WERI-Rb-1 (cell line): ENCODE measurements around the gene HS3ST5.

Experiments used
- DNase-seq: peaks from one replicate; pipeline ENCODE4 v3.0.0-alpha.2; 2020
- H3K27ac ChIP-seq: fragments of 250-450 bp; sonication (Bioruptor Pico); 2 replicates; pipeline ENCODE4 v1.5.1; 2020; ENCODE audit warnings: mild to moderate bottlenecking, moderate library complexity
- H3K27me3 ChIP-seq: fragments of 250-450 bp; sonication (Bioruptor Pico); 2 replicates; pipeline ENCODE4 v1.5.1; 2021; ENCODE audit warnings: mild to moderate bottlenecking, low read depth, moderate library complexity; ENCODE audit not compliant: insufficient read depth, severe bottlenecking
- H3K36me3 ChIP-seq: fragments of 250-450 bp; sonication (Bioruptor Pico); 2 replicates; pipeline ENCODE4 v1.5.1; 2020; ENCODE audit warnings: mild to moderate bottlenecking, moderate library complexity
- H3K4me3 ChIP-seq: 2 replicates; pipeline ENCODE4 v1.5.1; 2011; ENCODE audit warnings: low read depth, mild to moderate bottlenecking, control low read depth, low read length
- H3K9me3 ChIP-seq: fragments of 250-450 bp; sonication (Bioruptor Pico); 2 replicates; pipeline ENCODE4 v1.5.1; 2021; ENCODE audit warnings: mild to moderate bottlenecking, moderate library complexity; ENCODE audit not compliant: severe bottlenecking
- CTCF ChIP-seq: IDR thresholded peaks from 2 replicates; pipeline ENCODE4 v1.5.1; 2011; ENCODE audit warnings: low read depth, mild to moderate bottlenecking, control low read depth, inconsistent platforms, low read length

Gene HS3ST5

GRCh38 chr6:114068116-114068515 lies 274.7 kb downstream of the HS3ST5 start:
- H3K9me3 ChIP-seq: no peaks in the 10 kb centered on the region
- H3K27ac ChIP-seq: no peak overlapping the region
- DNase-seq: no peak
- H3K4me3 ChIP-seq: no peak overlapping the region
- no peaks in the 10 kb centered on the region for H3K36me3 ChIP-seq
- H3K27me3 ChIP-seq: no peaks in the 10 kb centered on the region
- no peak for TF ChIP-seq CTCF

- no peak overlapping the region for H3K4me3 ChIP-seq
- H3K27ac ChIP-seq: no peak overlapping the region
- no peaks in the 10 kb centered on the region for H3K36me3 ChIP-seq
- H3K9me3 ChIP-seq: no peaks in the 10 kb centered on the region
- H3K27me3 ChIP-seq: no peaks in the 10 kb centered on the region
- no peak for DNase-seq
- no peak for TF ChIP-seq CTCF
These were observed 278.0 kb downstream of the HS3ST5 start for GRCh38 chr6:114064862-114065261.

- no peak overlapping the region for H3K27ac ChIP-seq
- H3K27me3 ChIP-seq: no peaks in the 10 kb centered on the region
- TF ChIP-seq CTCF: no peak
- no peaks in the 10 kb centered on the region for H3K36me3 ChIP-seq
- no peak for DNase-seq
- no peaks in the 10 kb centered on the region for H3K9me3 ChIP-seq
- H3K4me3 ChIP-seq: no peak overlapping the region
These were observed 278.9 kb downstream of the HS3ST5 start for GRCh38 chr6:114063956-114064355.

GRCh38 chr6:114062199-114062598 lies 280.6 kb downstream of the HS3ST5 start:
- no peak overlapping the region for H3K4me3 ChIP-seq
- no peaks in the 10 kb centered on the region for H3K9me3 ChIP-seq
- no peaks in the 10 kb centered on the region for H3K27me3 ChIP-seq
- no peak for DNase-seq
- no peak for TF ChIP-seq CTCF
- H3K36me3 ChIP-seq: no peaks in the 10 kb centered on the region
- no peak overlapping the region for H3K27ac ChIP-seq

GRCh38 chr6:114061741-114062140 lies 281.1 kb downstream of the HS3ST5 start:
- Histone ChIP-seq H3K27me3 (no peaks in the 10 kb centered on the region), H3K4me3 (no peak overlapping the region), H3K9me3 (no peaks in the 10 kb centered on the region), H3K27ac (no peak overlapping the region), H3K36me3 (no peaks in the 10 kb centered on the region)
- no peak for TF ChIP-seq CTCF
- DNase-seq: no peak

- H3K27me3 ChIP-seq: no peaks in the 10 kb centered on the region
- no peak for TF ChIP-seq CTCF
- no peak for DNase-seq
- no peak overlapping the region for H3K27ac ChIP-seq
- H3K36me3 ChIP-seq: no peaks in the 10 kb centered on the region
- no peaks in the 10 kb centered on the region for H3K9me3 ChIP-seq
- no peak overlapping the region for H3K4me3 ChIP-seq
These were observed 281.7 kb downstream of the HS3ST5 start for GRCh38 chr6:114061116-114061515.
